Esophagus squamous epithelium (tissue), 4 donors: ENCODE data around the gene CATSPERD.

Experiments
- POLR2A ChIP-seq, 4 donors: fragments of 450-650 bp; IDR thresholded peaks; one replicate each; pipeline ENCODE4 v1.6.1; 2017; ENCODE audit warnings: antibody characterized with exemption in 4 of 4, mild to moderate bottlenecking in 4 of 4, moderate library complexity in 3 of 4
- TF ChIP-seq, protein P1 (sequence below), 6 experiments: fragments of 450-650 bp in 4 of 6; fragments of 200-600 bp in 2 of 6; sonication (generic) in 2 of 6; IDR thresholded peaks; one replicate each; pipeline ENCODE4 v1.5.1; 2016 to 2019; ENCODE audit warnings: antibody characterized with exemption in 6 of 6, mild to moderate bottlenecking in 4 of 6, moderate library complexity in 4 of 6

DNA sequence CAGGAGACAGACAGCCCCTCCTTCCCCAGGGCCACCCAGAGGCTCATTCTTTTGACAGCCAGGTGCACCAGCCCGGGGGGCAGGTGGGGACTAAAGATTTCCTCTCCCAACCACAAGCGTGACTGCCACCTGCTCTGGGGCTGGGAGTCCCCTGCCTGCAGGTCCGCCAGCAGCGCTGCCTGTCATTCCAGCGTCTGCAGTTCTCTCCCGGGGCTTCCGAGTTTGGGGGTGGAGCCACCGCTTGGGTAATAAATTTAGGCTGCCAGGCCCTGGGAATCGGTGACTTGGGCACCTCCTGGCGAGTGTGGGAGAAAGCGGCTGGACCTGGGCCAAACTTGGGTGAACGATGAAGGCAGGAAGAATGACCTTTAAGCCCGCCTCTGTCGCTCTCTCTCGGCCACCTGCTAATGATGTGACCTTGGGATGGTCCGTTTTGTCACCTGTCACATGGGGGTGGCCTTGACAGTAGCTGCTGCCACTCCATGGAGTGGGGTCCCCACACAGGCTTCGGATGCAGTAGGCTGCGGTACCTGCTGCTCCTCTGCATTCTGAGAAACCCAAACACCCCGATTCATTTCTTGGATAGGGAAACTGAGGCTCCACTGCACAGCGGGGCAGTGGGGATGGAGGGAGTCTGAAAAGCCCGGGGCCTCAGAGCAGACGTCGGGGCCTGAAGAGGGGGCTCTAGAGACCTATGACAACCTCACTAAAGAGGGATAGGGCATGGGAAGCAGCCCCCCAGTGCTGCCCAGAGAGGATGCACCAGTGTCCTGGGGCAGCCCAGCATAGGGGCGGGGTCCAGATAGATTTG, 106.3 kb downstream of the CATSPERD start:
- TF ChIP-seq, protein P1, sequence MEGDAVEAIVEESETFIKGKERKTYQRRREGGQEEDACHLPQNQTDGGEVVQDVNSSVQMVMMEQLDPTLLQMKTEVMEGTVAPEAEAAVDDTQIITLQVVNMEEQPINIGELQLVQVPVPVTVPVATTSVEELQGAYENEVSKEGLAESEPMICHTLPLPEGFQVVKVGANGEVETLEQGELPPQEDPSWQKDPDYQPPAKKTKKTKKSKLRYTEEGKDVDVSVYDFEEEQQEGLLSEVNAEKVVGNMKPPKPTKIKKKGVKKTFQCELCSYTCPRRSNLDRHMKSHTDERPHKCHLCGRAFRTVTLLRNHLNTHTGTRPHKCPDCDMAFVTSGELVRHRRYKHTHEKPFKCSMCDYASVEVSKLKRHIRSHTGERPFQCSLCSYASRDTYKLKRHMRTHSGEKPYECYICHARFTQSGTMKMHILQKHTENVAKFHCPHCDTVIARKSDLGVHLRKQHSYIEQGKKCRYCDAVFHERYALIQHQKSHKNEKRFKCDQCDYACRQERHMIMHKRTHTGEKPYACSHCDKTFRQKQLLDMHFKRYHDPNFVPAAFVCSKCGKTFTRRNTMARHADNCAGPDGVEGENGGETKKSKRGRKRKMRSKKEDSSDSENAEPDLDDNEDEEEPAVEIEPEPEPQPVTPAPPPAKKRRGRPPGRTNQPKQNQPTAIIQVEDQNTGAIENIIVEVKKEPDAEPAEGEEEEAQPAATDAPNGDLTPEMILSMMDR (IDR thresholded peaks at IDR 0.05), result peak in 1 of 6 experiments; percentile 13
- TF ChIP-seq POLR2A (IDR thresholded peaks at IDR 0.05), result no peak
